GM18907 (cell line): ENCODE data around the gene COBL.

Experiments used
- ATAC-seq: cut with Tn5 transposase; IDR thresholded peaks from one replicate; pipeline ENCODE4 v1.9.1; 2021; ENCODE audit warnings: mild to moderate bottlenecking, moderate library complexity; ENCODE audit not compliant: unreplicated experiment

Gene COBL

GRCh38 chr7:50977421-50977820 lies 339.2 kb downstream of the COBL start:
- ATAC-seq: no peak

GRCh38 chr7:50976064-50976463 lies 340.5 kb downstream of the COBL start:
- ATAC-seq: no peak

GRCh38 chr7:50974240-50974639 lies 342.4 kb downstream of the COBL start:
- no peak for ATAC-seq

- no peak for ATAC-seq
Observed at GRCh38 chr7:50973814-50974213, 342.8 kb downstream of the COBL start.

DNA sequence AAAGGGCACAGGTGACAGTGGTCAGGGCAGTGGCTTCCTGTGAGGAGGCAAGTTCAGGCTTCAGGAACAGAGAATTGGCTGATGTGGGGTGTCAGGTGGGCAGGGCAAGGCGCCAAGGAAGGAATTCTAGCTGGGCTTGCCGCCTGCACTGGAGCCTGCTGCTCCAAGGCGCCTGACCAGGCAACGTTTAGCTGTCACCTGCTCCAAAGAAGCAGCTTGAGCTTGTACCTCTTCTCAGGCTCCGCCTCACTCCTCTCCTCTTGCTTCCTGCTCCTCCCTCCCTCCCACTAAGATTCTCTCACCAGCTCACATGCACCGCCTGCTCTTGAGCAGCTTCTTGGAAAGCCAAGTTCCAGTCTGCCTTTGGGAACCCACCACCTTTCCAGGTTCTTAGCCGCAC lies 346.5 kb downstream of the COBL start:
- ATAC-seq: no peak
